Tibial nerve (tissue), 3 donors: ENCODE measurements around the gene DAPP1.

Experiments
- POLR2A ChIP-seq, 2 donors: fragments of 450-650 bp; IDR thresholded peaks; one replicate each; pipeline ENCODE4 v1.6.1; 2017; ENCODE audit warnings: antibody characterized with exemption in 2 of 2, mild to moderate bottlenecking in 2 of 2, moderate library complexity in 2 of 2
- TF ChIP-seq, protein P1 (sequence below), 5 experiments: fragments of 200-600 bp in 3 of 5; fragments of 450-650 bp in 2 of 5; sonication (generic) in 3 of 5; IDR thresholded peaks; one replicate each; pipeline ENCODE4 v1.5.1; 2016 to 2019; ENCODE audit warnings: antibody characterized with exemption in 5 of 5, mild to moderate bottlenecking in 3 of 5, moderate library complexity in 2 of 5

DNA sequence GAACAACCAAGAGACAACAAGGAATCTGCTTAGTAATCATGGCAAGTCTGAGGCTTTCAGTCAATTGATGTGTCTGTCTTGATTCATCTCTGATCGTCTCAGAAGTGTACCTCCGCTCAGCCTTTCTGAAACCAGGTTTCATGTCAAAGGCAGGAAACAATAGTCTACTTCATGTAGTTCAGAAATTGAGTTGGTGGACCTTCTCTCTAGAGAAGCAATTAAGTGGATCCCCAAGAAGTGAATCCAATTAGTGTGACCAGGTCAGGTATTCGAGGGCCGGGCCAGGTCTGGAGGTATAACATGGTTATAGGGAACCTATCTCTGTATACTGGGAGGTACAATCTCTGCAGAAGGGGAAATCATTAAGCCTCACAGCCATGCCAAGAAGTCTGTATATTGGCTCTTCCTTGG, 32.0 kb downstream of the DAPP1 start:
- TF ChIP-seq, protein P1, sequence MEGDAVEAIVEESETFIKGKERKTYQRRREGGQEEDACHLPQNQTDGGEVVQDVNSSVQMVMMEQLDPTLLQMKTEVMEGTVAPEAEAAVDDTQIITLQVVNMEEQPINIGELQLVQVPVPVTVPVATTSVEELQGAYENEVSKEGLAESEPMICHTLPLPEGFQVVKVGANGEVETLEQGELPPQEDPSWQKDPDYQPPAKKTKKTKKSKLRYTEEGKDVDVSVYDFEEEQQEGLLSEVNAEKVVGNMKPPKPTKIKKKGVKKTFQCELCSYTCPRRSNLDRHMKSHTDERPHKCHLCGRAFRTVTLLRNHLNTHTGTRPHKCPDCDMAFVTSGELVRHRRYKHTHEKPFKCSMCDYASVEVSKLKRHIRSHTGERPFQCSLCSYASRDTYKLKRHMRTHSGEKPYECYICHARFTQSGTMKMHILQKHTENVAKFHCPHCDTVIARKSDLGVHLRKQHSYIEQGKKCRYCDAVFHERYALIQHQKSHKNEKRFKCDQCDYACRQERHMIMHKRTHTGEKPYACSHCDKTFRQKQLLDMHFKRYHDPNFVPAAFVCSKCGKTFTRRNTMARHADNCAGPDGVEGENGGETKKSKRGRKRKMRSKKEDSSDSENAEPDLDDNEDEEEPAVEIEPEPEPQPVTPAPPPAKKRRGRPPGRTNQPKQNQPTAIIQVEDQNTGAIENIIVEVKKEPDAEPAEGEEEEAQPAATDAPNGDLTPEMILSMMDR (IDR thresholded peaks at IDR 0.05) = no peak
- TF ChIP-seq POLR2A (IDR thresholded peaks at IDR 0.05) = no peak
